Right kidney (tissue), 1 donor: Measurements from ENCODE around the gene SLC35E3.
"Not testable (repeated sequence)": the region's sequence is repeated elsewhere in the genome, so short reads cannot be mapped to it uniquely, and the experiment has no call there.

ENCODE experiments used
- DNase-seq: peaks from one replicate; pipeline ENCODE4 v3.0.0-alpha.2; 2016

Gene SLC35E3

DNA sequence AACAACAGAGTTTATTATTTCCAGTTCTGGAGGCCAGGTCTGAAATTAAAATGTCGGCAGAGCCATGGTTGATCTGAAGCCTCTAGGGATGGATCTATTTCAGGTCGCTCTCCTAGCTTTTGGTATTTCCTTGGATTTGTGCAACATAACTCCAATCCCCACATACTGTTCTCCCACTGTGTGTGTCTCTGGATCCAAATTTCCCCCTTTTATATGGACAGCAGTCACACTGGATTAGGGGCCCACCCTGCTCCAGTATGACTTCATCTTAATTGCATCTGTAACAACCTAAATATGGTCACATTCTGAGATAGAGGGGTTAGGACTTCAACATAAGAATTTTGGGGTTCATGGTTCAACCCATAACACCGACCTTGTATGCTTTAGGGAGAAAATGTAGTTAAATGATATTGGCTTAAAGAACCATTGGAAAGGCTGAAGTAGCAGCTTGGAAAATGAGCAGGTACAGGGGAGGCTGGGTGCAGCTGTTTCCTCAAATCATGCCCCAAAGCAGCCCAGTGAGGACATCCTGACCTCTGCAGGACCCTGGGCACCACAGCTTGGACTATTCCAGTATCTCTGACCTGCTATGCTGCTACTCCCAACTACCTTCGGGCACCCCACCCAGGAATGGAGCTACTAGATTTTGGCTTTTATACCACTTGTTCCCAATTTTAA lies 48.1 kb downstream of the SLC35E3 start:
- DNase-seq, result no peak

DNA sequence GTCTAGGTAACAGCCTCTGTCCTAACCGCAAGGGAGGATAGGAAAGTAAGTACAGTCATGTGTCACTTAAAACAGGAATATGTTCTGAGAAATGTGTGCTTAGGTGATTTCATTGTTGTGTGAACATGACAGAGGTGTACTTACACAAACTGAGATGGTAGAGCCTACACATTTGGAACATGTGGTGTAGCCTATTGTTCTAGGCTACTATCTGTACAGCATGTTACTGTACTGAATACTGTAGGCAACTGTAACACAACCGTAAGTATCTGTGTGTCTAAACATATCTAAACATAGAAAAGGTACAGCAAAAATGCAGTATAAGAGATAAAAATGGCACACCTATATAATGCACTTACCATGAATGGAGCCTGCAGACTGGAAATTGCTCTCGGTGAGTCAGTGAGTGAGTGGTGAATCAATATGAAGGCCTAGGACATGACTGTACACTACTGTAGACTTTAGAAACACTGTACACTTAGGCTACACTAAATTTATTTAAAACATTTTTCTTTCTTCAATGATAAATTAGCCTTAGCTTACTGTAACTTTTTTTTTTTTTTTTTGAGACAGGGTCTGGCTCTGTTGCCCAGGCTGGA lies 48.8 kb downstream of the SLC35E3 start:
- no peak for DNase-seq

- DNase-seq, result no peak
Observed at GRCh38 chr12:68796399-68796798, 50.4 kb downstream of the SLC35E3 start.

DNA sequence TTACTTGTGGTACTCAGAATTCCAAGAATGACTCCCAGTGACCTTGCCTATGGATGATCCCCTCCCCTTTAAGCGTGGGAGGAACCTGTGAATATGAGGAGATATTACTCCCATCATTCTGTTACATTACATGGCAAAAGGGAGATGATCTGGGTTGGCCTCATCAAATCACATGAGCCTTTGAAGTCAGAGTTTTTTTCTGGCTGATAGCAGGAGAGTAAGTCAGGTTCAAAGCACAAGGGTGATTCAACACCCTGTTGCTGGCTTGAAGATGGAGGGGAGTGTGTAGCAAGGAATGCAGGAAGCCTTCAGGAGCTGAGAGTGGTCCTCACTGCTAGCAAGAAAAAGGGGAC lies 52.9 kb downstream of the SLC35E3 start:
- DNase-seq, result no peak

- DNase-seq, result no peak
Observed at GRCh38 chr12:68800294-68800693, 54.3 kb downstream of the SLC35E3 start.

DNA sequence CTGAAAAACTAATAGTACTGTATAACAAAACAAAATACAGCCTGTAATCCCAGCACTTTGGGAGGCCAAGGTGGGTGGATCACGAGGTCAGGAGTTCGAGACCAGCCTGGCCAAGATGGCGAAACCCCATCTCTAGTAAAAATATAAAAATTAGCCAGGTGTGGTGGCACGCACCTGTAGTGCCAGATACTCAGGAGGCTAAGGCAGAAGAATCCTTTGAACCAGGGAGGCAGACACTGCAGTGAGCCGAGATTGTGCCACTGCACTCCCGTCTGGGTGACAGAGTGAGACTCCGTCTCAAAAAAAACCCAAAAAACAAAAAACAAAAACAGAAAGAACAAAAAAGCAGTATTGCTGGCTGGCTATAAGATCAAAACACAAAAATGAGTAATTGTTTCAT lies 55.1 kb downstream of the SLC35E3 start:
- not testable (repeated sequence) for DNase-seq

DNA sequence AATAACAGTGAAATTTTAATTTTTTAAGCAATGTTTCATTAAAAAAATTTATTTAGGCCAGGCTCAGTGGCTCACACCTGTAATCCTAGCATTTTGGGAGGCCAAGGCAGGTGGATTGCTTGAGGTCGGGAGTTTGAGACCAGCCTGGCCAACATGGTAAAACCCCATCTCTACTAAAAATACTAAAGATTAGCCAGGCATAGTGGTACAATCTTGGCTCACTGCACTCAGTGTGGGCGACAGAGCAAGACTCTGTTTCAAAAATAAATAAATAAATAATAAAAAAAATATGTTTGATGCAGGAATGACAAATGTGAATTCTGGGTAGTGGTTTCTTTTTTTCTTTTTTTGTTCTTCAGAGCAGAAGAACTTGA lies 56.4 kb downstream of the SLC35E3 start:
- DNase-seq, result not testable (repeated sequence)

GRCh38 chr12:68802911-68803651 lies 57.1 kb downstream of the SLC35E3 start:
- DNase-seq, result not testable (repeated sequence)

DNA sequence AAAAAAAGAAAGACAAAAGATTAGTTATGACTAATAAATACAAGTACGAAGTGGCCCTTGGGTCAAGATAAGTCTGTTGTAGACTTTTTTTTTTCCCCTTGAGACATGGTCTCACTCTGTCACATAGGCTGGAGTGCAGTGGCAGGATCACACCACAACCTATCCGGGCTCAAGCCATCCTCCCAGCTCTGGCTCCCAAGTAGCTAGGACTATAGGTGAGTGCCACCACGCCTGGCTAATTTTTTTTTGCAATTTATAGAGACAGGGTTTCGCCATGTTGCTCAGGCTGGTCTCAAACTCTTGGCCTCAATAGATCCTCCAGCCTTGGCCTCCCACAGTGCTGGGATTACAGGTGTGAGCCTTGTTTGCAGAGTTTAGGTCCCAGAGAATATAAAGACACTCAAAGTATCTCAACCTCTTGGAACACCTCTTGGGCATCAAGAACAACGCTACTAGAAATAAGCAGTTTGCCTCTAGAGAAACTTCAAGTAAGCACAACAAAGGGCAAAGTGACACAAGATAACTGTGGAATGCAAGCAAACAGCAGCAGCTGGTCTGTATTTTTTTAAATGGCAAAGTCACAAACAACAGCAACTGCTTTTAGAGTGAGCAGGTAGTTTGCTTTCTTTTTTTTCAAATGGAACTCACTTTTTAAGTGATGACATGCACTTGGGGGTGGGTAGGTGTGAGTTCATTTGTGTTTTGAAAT lies 58.1 kb downstream of the SLC35E3 start:
- no peak for DNase-seq

- DNase-seq, result no peak
Observed at GRCh38 chr12:68804657-68805591, 58.9 kb downstream of the SLC35E3 start.

GRCh38 chr12:68805592-68806120 lies 59.7 kb downstream of the SLC35E3 start:
- DNase-seq, result no peak

GRCh38 chr12:68806488-68807237 lies 60.7 kb downstream of the SLC35E3 start:
- no peak for DNase-seq

GRCh38 chr12:68807274-68807575 lies 61.2 kb downstream of the SLC35E3 start:
- not testable (repeated sequence) for DNase-seq

DNA sequence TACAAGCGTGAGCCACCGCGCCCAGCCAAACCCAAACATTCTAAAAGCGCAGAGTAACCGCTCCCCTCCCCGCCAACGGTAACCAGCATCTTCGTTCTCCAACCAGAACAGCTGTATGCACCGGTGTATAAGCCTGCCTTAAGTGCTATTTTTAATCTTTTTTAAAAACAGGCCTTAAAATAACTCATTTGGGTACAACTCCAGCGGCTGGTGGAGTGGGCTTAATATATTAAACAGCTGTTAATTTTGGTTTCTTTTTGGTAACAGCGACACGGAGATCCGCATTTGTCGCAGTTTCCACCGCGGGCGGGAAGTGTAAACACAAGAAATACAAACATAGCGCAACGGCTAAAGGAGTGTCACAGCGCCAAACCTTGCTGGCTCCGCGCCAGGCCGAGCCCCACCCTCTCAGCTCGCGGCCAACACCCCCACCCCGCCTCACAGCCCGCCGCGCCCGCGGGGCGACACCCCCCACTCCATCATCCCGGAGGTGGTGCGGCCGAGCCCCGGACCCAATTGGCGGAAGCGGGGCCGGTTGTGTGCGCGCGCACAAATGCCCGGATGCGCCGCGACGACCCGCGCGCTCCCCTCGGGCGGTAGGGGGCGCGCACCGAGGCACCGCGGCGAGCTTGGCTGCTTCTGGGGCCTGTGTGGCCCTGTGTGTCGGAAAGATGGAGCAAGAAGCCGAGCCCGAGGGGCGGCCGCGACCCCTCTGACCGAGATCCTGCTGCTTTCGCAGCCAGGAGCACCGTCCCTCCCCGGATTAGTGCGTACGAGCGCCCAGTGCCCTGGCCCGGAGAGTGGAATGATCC lies 61.8 kb downstream of the SLC35E3 start, which contains the start of gene MDM2:
MDM2 (plus strand) TSS at position 602 of the 812 bp plus-strand sequence. CDS start 301 bp downstream, outside the sequence.
- DNase-seq, result peak; percentile 96

GRCh38 chr12:68808388-68809189 lies 62.6 kb downstream of the SLC35E3 start:
- DNase-seq, result peak; percentile 69

DNA sequence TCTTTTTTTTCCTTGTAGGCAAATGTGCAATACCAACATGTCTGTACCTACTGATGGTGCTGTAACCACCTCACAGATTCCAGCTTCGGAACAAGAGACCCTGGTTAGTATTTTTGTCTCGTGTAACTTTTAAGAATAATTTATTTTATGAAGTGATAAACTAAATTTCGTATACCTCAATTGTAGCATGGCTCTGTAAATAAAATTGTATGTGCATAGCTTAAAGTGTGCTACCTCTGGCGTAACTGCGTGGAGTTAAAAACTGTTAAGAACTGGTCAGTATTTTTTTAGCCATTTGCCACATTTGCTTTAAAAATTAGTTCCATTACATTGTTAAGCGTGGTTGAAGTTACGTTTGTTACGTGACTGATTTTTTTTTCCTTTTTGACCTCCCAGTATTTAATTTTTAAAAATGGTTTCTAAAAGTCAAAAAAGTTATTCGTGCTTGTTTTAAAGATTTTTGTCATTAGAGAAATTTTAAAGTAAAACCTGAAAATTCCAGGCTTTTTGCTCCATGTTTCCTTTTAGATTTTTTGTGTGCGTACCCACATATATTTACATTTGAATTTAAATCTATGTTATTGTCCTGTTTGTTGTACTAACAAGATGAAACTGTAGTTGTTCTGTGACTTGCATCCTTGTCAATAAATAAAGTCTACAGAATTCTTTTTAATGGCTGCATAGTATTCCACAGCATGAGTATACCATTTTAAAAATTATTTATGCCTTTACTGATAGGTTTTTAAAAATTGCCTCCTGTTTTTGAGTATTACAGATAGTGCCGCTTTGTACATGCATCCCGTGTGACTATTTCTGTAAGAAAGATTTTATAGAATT lies 63.4 kb downstream of the SLC35E3 start:
- DNase-seq, result no peak

DNA sequence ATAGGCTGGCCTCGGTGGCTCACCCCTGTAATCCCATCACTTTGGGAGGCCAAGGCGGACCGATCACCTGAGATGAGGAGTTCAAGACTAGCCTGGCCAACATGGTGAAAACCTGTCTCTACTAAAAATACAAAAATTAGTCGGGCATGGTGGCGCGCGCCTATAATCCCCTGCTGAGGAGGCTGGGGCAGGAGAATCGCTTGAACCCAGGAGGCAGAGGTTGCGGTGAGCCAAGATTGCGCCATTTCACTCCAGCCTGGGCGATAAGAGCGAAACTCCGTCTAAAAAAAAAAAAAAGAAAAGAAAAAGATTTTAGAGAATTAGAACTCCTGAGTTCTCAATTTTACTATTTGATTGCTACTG lies 64.0 kb downstream of the SLC35E3 start:
- not testable (repeated sequence) for DNase-seq

DNA sequence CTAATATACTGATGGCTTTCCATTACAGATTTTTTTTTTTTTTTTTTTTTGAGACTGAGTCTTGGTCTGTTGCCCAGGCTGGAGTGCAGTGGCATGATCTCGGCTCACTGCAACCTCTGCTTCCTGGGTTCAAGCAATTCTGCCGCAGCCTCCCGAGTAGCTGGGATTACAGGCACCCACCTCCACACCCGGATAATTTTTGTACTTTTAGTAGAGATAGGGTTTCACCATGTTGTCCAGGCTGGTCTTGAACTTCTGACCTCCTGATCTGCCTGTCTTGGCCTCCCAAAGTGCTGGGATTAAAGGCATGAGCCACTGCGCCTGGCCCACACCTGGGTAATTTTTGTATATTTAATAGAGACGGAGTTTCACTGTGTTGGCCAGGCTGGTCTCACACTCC lies 65.6 kb downstream of the SLC35E3 start:
- DNase-seq, result not testable (repeated sequence)
